NCI-H2196 (cell line): ENCODE measurements around the gene TACC3.
"Not testable (repeated sequence)": the region's sequence is repeated elsewhere in the genome, so short reads cannot be mapped to it uniquely, and the experiment has no call there.

Experiments used
- DNase-seq: peaks from one replicate; lab custom pipeline; 2025; ENCODE audit not compliant: unreplicated experiment; lab: John Stamatoyannopoulos, UW

The TACC3 gene

DNA sequence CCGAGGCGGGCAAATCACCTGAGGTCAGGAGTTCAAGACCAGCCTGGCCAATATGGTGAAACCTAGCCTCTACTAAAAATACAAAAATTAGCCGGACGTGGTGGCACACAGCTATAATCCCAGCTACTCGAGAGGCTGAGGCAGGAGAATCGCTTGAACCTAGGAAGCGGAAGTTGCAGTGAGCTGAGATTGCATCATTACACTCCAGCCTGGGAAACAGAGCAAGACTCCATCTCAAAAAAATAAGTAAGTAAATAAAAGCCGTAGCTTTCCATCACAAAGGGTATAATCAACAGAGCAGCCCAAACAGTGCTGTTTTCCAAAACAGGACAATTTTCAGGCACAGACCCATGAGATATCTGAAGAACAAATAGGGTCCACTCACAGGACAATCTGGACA, 19.6 kb upstream of the TACC3 start:
- DNase-seq, result not testable (repeated sequence)

DNA sequence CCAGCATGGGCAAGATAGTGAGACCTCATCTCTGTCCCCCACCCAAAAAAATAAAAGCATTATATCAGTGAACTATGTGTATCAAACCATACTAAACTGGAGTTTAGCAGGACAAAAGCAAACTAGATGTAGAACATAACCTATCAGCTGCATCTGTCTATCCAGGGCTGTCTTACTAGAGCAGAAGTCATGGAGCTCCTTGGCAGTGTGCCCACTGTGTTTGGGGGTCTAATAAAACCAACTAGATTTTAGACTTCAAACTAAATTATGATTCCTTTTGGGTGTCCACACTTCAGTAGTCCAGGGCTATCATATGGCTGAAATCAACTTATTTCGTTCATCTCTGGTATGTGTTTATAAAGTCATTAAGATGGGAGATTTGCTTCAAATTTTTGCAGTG, 17.5 kb upstream of the TACC3 start:
- DNase-seq, result no peak

DNA sequence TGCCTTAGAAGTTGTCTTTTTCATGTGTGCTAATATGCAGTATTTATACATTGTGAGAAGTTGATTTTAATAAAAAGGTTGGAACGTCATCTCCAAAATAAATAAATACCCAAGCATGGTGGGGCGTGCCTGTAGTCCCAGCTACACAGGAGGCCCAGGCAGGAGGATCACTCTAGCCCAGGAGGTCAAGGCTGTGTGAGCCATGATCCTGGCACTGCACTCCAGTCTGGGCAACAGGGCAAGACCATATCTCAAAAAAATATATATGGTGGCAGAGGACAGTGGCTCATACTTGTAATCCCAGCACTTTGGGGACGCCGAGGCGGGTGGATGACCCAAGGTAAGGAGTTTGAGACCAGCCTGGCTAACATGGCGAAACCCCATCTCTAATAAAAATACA, 15.6 kb upstream of the TACC3 start:
- no peak for DNase-seq

DNA sequence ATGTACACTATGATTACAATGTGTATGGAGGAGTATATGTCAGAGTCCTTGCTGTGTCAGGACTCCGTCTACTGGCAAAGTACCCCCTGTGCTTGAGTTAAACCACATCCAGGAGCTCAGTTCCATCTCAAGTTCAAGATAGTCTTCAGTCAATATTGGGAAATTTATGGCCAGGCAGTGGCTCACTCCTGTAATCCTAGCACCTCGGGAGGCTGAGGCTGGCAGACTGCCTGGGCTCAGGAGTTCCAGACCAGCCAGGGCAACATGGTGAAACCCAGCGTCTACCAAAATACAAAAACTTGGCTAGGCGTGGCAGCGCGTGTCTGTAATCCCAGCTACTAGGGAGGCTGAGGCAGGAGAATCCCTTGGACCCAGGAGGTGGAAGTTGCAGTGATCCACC, 15.0 kb upstream of the TACC3 start:
- DNase-seq, result no peak

- DNase-seq, result no peak
Observed at GRCh38 chr4:1708581-1708980, 12.7 kb upstream of the TACC3 start.

- DNase-seq, result no peak
Observed at GRCh38 chr4:1711055-1711570, 10.2 kb upstream of the TACC3 start.

GRCh38 chr4:1711571-1712215, 9.6 kb upstream of the TACC3 start:
- no peak for DNase-seq

- peak; percentile 94 for DNase-seq
Observed at GRCh38 chr4:1712216-1713002, 8.9 kb upstream of the TACC3 start, which contains the start of gene SLBP. Gene SLBP, minus strand, starts transcription at chr4:1712319. Its CDS starts 131 bp downstream, at chr4:1712188.

- peak; percentile 56 for DNase-seq
Observed at GRCh38 chr4:1713003-1713851, 8.1 kb upstream of the TACC3 start.

- peak; percentile 30 for DNase-seq
Observed at GRCh38 chr4:1714303-1715001, 6.9 kb upstream of the TACC3 start.

DNA sequence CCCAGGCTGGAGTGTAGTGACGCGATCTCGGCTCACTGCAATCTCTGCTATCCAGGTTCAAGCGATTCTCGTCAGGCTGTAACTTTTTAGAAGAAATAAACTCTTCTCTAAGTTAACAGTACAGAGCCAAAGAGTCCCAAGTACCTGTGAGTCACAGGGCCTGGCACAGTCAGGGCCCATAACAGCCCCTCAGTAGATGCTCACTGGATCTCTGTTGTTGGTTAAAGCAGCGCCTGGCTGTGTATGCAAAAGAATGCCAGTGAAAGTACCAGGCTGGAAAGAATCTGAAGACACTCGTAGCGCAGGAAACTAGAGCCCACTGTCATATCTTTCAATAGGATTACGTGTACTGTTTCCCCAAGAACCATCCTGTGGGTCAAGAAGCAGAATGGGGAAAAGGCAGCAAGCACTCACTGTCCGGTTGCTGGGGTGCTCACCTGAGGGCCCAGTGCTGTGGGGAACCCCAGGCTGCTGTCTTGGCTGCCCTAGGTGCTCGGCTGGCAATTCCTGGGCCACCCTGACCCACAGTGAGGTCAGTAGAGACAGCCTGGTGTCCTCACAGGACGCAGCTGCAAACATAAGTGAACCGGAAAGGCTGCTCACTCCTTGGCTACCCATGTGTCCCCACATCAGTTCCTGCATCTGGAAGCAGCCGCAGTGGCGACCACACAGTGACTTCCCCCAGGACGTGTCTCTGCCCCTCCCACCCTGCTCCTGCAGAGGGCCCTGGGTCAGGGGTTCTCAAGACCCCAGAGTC, 6.1 kb upstream of the TACC3 start:
- DNase-seq, result no peak

DNA sequence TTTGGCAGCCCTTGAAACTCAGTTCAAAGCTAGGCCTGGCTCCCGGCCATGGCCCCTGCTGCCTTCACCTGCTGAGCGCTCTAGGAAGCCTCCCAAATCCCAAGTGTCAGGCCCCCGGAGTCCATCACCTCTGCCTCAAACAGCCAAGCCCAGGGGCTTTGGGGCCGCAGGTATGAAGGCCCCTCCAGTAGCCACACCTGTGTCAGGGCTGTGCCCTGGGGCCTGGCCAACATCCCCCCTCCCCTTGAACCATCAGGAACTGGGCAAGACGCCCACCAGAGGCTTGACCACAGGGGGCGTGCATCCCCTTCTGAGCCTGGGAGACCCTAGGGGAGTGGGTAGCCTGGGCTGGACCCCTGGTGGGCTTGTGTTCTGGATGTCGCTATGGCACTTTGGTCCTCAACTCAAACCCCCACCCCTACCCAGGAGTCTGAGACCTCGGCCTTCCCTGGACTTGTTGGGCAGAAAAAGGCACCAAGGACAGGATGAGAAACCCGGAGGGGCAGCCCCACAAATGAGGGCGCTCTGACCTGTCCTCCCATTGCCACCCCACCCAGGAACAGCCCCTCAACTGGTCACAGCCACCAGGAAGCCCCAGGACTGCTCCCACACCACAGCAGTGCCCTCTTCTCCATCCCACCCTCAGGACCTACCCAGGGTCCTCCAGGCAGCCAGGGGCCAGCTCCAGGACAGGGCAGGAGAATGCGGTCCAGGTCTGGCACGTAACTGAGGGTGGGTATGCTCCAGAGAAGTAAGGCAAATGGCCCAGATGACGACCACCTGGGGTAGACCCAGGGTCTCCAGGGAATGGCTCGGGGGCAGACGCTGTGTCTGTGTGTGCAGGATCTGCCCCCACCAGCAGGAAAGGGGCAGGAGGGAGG, 5.0 kb upstream of the TACC3 start:
- DNase-seq, result no peak

GRCh38 chr4:1717129-1718094, 3.9 kb upstream of the TACC3 start:
- no peak for DNase-seq

- DNase-seq, result no peak
Observed at GRCh38 chr4:1718095-1718850, 3.0 kb upstream of the TACC3 start.

DNA sequence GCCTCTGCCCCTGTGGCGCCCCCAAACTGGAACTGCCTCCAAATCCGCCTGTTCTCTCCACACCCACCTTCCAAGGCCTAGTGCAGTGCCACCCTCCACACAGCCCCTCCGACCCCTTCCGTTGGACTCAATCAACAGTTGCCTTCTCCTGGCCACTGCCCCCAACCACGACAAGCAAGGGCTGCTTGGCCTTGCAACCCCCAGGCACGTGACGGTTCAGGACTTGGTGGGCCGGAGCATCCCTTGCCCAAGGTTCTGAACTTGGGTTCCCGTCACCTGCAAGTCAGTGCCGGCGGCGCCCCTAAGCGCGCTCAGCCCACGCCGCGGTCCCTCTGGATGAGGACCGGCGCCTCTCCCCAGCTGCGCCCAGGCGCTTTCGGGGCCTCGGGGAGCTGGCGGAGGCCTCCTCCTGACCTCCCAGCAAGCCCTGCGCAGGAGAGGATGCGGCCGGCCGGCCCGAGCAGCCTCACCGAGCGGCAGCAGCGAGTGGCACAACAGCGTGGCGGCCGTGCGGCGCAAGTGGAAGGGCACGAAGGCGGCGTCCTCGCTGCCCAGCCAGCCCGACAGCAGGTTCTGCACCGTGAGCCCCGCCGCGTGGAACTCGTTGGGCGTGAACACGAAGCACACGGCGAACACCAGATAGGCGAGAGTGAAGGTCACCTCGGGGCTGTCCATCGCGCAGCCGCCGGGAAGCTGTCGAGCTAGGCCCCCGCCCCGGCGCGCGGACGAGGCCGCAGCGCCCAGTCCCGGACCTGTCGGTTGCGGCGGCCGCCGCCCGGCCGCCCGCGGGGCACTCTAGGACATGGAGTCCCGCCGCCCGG, 948 bp upstream of the TACC3 start:
- no peak for DNase-seq
